ENCODE data around the gene SYT8. TPM values are rescaled to one million over a fixed set of nuclear protein-coding genes. Genes with fewer than 3 reads are reported as not detected.
A peak's percentile ranks its signal among the peaks of the same experiment; 100 is the strongest.

The SYT8 gene
- total RNA-seq, 1 experiment from 2014 or later = not detected

- H2BK120ac ChIP-seq (ENCODE audit: low read depth, low read length, poor library complexity, severe bottlenecking) = no peak overlapping the region
- no peak overlapping the region for H3K23ac ChIP-seq (ENCODE audit: insufficient read length, low read depth, low read length)
- no peak for TF ChIP-seq CTCF (conservative IDR thresholded peaks at IDR 0.05)
- H2BK12ac ChIP-seq (ENCODE audit: insufficient read length, low read depth, low read length) = no peak overlapping the region
- no peaks in the 10 kb centered on the region for H3K79me2 ChIP-seq (ENCODE audit: insufficient read depth, low read length)
- no peak overlapping the region for H2AK5ac ChIP-seq (ENCODE audit: insufficient read length, low read length)
- H3K4ac ChIP-seq (ENCODE audit: low read depth, low read length) = no peak overlapping the region
- Mint-ChIP-seq H3K4me1 (peaks cover 3 to 9% of the 10 kb centered on the region in 2 experiments; a peak in 3 of 4 replicates), H3K36me3 (ENCODE audit: insufficient read depth in 1 of 3, low read depth in 3 of 3) (no peaks in the 10 kb centered on the region), H3K27me3 (ENCODE audit: low read depth) (peaks cover 18% of the 10 kb centered on the region), H3K9me3 (no peaks in the 10 kb centered on the region; a peak in 1 of 5 replicates), H3K4me3 (no peak overlapping the region), H3K27ac (peak overlapping the region in 2 of 3 experiments; percentile 20 to 67; a peak in 1 of 7 replicates)
- H3K4me2 ChIP-seq (ENCODE audit: insufficient read depth, insufficient read length, low read length) = no peak overlapping the region
- no peaks in the 10 kb centered on the region for H3K79me1 ChIP-seq (ENCODE audit: insufficient read depth, low read depth, low read length, poor library complexity, severe bottlenecking)
- H3K56ac ChIP-seq (ENCODE audit: insufficient read length, low read depth, low read length) = no peak overlapping the region
- H3K27ac ChIP-seq (ENCODE audit: insufficient read length, low read depth, low read length) = no peak overlapping the region
- H4K8ac ChIP-seq (replicated peaks; ENCODE audit: insufficient read length, low read depth, low read length) = no peak overlapping the region
- no peak overlapping the region for H2BK20ac ChIP-seq (ENCODE audit: low read depth, low read length, poor library complexity, severe bottlenecking)
- H4K20me1 ChIP-seq (ENCODE audit: control insufficient read depth, insufficient read depth, insufficient read length) = no peaks in the 10 kb centered on the region
- no peaks in the 10 kb centered on the region for H3K4me1 ChIP-seq (ENCODE audit: insufficient read depth, low read length)
- H4K5ac ChIP-seq (ENCODE audit: insufficient read length, low read depth, low read length) = no peak overlapping the region
- H3K14ac ChIP-seq (ENCODE audit: insufficient read depth, low read length) = no peak overlapping the region
- H3T11ph ChIP-seq (ENCODE audit: low read length) = no peak overlapping the region
- WGBS (ENCODE audit: extremely low coverage, insufficient read length, low lambda C conversion rate) = no CpG with 5 or more reads among the region's 14 CpGs
- no peak overlapping the region for H2BK15ac ChIP-seq (ENCODE audit: low read depth, low read length)
- H2AFZ ChIP-seq (ENCODE audit: low read length) = no peak overlapping the region
- no peak overlapping the region for H3K9ac ChIP-seq (ENCODE audit: extremely low read depth, insufficient read length, low read length)
- H4K91ac ChIP-seq (ENCODE audit: insufficient read length, low read depth, low read length) = no peak overlapping the region
- H3K18ac ChIP-seq (ENCODE audit: insufficient read length, low read depth, low read length) = no peak overlapping the region
- H2BK5ac ChIP-seq (ENCODE audit: insufficient read length, low read length) = no peak overlapping the region
- no peak for DNase-seq
- no peaks in the 10 kb centered on the region for H3K9me3 ChIP-seq (ENCODE audit: control insufficient read depth, low read depth, low read length)
- peaks cover 3% of the 10 kb centered on the region for H3K23me2 ChIP-seq (ENCODE audit: insufficient read length, low read depth, low read length, poor library complexity, severe bottlenecking)
- no peaks in the 10 kb centered on the region for H3K27me3 ChIP-seq (ENCODE audit: insufficient read depth, low read length)
Measured at GRCh38 chr11:1834062-1834610, 654 bp upstream of the SYT8 start.

Measured in H9 (cell line).